Measurements from ENCODE around the gene ANOS1. TPM values are rescaled to one million over a fixed set of nuclear protein-coding genes. Genes with fewer than 3 reads are reported as not detected.

The ANOS1 gene
- total and polyA plus RNA-seq, 2 donors (not counting 3 experiments of a cell fraction or from before 2014, with no cell fraction given) = 0.55 to 0.87 TPM

- TF ChIP-seq EZH2 (IDR thresholded peaks at IDR 0.05; ENCODE audit: borderline replicate concordance, low read depth, low read length, severe bottlenecking) (no peak), POLR2A (IDR thresholded peaks at IDR 0.05; ENCODE audit: low read depth, low read length) (no peak), GATA2 (IDR thresholded peaks at IDR 0.05; ENCODE audit: insufficient read depth, insufficient read length, low read depth, low read length) (no peak), MYC (IDR thresholded peaks at IDR 0.05; ENCODE audit: low read depth, low read length) (no peak), POLR2AphosphoS5 (IDR thresholded peaks at IDR 0.05; ENCODE audit: insufficient read depth, low read depth, low read length) (no peak), JUN (IDR thresholded peaks at IDR 0.05; ENCODE audit: borderline replicate concordance, insufficient read depth, insufficient read length, low read depth) (no peak), MAX (IDR thresholded peaks at IDR 0.05; ENCODE audit: insufficient read depth, insufficient read length) (no peak), FOS (IDR thresholded peaks at IDR 0.05; ENCODE audit: borderline replicate concordance, insufficient read depth, low read length) (no peak), CTCF (IDR thresholded peaks at IDR 0.05; ENCODE audit: extremely low read depth in 1 of 2, insufficient read depth in 1 of 2, low read depth in 1 of 2, low read length in 2 of 2) (no peak)
These were observed 952 bp downstream of the ANOS1 start for GRCh38 chrX:8730812-8731558.

More at GRCh38 chrX:8730812-8731558, 952 bp downstream of the ANOS1 start:
- Histone ChIP-seq H4K20me1 (replicated peaks; ENCODE audit: control insufficient read depth, extremely low read depth, insufficient read depth, low read length) (no peaks in the 10 kb centered on the region), H3K4me1 (ENCODE audit: control insufficient read depth, extremely low read depth, insufficient read depth, low read length) (peaks cover 4% of the 10 kb centered on the region), H3K9ac (replicated peaks; ENCODE audit: extremely low read depth, insufficient read depth, low read length) (no peak overlapping the region), H3K27ac (ENCODE audit: insufficient read depth, low read depth, low read length) (no peak overlapping the region), H2AFZ (ENCODE audit: low read depth, low read length) (peak overlapping the region; percentile 37), H3K9me3 (replicated peaks; ENCODE audit: control insufficient read depth, insufficient read depth, low read length) (no peaks in the 10 kb centered on the region), H3K79me2 (ENCODE audit: control insufficient read depth, insufficient read depth, low read length) (no peaks in the 10 kb centered on the region), H3K27me3 (ENCODE audit: control insufficient read depth in 2 of 2, insufficient read depth in 2 of 2, low read length in 2 of 2) (peaks cover 3 to 4% of the 10 kb centered on the region in 2 experiments), H3K4me2 (ENCODE audit: insufficient read depth, low read length) (peak overlapping the region; percentile 62), H3K36me3 (ENCODE audit: control insufficient read depth in 2 of 2, extremely low read depth in 1 of 2, insufficient read depth in 2 of 2, low read length in 2 of 2) (no peaks in the 10 kb centered on the region), H3K9me1 (replicated peaks; ENCODE audit: control insufficient read depth, extremely low read depth, insufficient read depth, low read length) (no peaks in the 10 kb centered on the region), H3K4me3 (replicated peaks in 1 of 3; ENCODE audit: insufficient read depth in 1 of 3, low read depth in 1 of 3, low read length in 3 of 3) (peak overlapping the region; percentile 16 to 38 (median 36))
- CTCF ChIA-PET = no interaction called here
- BruUV-seq (replicated peaks) = no TSS peak
- intact Hi-C loops (cut with micrococcal nuclease) (loop anchor here (10.0 kb wide), 1 partner anchor 546 kb away; no protein-coding TSS in a partner anchor), dilution Hi-C loops (cut with MboI; ENCODE audit: extremely low pct_ligation_motif_present, low sequenced_read_pairs) (no loop called here)
- POLR2A ChIA-PET = no interaction called here
- FAIRE-seq = no peak
- DNase-seq (ENCODE audit: low read depth, low spot score) = no peak

Data from endothelial cell of umbilical vein (primary cell).